Mammary epithelial cell (primary cell): ENCODE measurements around the gene TMEM106C.

ENCODE experiments used
- CTCF ChIP-seq, 2 donors: IDR thresholded peaks in 1 of 2; conservative IDR thresholded peaks in 1 of 2; 2 replicates each; pipeline ENCODE4 v1.5.1; 2011 to 2012; ENCODE audit warnings: inconsistent platforms in 2 of 2, low read length in 2 of 2, mild to moderate bottlenecking in 2 of 2, control low read depth in 1 of 2, low read depth in 1 of 2; ENCODE audit not compliant: insufficient read depth in 1 of 2; ENCODE audit errors: extremely low read depth in 1 of 2
- EZH2 ChIP-seq: IDR thresholded peaks from 2 replicates; pipeline ENCODE4 v1.6.1; 2012; ENCODE audit warnings: low read length, inconsistent platforms, borderline replicate concordance

- TF ChIP-seq CTCF (conservative IDR thresholded peaks at IDR 0.05 in 1 of 2, IDR thresholded peaks at IDR 0.05 in 1 of 2; ENCODE audit: extremely low read depth in 1 of 2, insufficient read depth in 1 of 2, low read depth in 1 of 2, low read length in 2 of 2), result no peak
- no peak for TF ChIP-seq EZH2
Observed at GRCh38 chr12:47978598-47978873, 15.1 kb downstream of the TMEM106C start.
